Measurements from ENCODE around the gene RECQL. TPM values are rescaled to one million over a fixed set of nuclear protein-coding genes. Genes with fewer than 3 reads are reported as not detected.

The RECQL gene
- polyA plus RNA-seq, 1 donor (not counting 4 experiments of a cell fraction or from before 2014, with no cell fraction given): 41.9 TPM

- Histone ChIP-seq H3K79me2 (ENCODE audit: control insufficient read depth, insufficient read depth, low read length) (peaks cover 27% of the 10 kb centered on the region), H2AFZ (ENCODE audit: control insufficient read depth, low read length) (no peak overlapping the region), H3K9me1 (ENCODE audit: control insufficient read depth, extremely low read depth, insufficient read depth, low read length) (no peaks in the 10 kb centered on the region), H3K9ac (ENCODE audit: control insufficient read depth, extremely low read depth, insufficient read depth, low read length) (no peak overlapping the region), H3K27me3 (ENCODE audit: control insufficient read depth, extremely low read depth, insufficient read depth, low read length) (no peaks in the 10 kb centered on the region), H3K27ac (ENCODE audit: control insufficient read depth, insufficient read depth, low read length) (no peak overlapping the region), H4K20me1 (ENCODE audit: control insufficient read depth, extremely low read depth, insufficient read depth, low read length) (no peaks in the 10 kb centered on the region), H3K4me2 (ENCODE audit: control insufficient read depth, extremely low read depth, insufficient read depth, low read depth, low read length) (no peak overlapping the region), H3K4me3 (ENCODE audit: control insufficient read depth in 2 of 3, extremely low read depth in 1 of 3, insufficient read depth in 2 of 3, low read depth in 1 of 3, low read length in 3 of 3) (no peak overlapping the region), H3K4me1 (ENCODE audit: control insufficient read depth, extremely low read depth, insufficient read depth, low read length) (no peaks in the 10 kb centered on the region), H3K36me3 (ENCODE audit: control insufficient read depth in 2 of 2, extremely low read depth in 1 of 2, insufficient read depth in 2 of 2, low read length in 2 of 2) (peaks cover 2 to 4% of the 10 kb centered on the region in 2 experiments), H3K9me3 (ENCODE audit: control insufficient read depth, low read depth, low read length) (no peaks in the 10 kb centered on the region)
- dilution Hi-C loops (cut with MboI; ENCODE audit: extremely low pct_ligation_motif_present, low sequenced_read_pairs): no loop called here
- TF ChIP-seq, protein P1, sequence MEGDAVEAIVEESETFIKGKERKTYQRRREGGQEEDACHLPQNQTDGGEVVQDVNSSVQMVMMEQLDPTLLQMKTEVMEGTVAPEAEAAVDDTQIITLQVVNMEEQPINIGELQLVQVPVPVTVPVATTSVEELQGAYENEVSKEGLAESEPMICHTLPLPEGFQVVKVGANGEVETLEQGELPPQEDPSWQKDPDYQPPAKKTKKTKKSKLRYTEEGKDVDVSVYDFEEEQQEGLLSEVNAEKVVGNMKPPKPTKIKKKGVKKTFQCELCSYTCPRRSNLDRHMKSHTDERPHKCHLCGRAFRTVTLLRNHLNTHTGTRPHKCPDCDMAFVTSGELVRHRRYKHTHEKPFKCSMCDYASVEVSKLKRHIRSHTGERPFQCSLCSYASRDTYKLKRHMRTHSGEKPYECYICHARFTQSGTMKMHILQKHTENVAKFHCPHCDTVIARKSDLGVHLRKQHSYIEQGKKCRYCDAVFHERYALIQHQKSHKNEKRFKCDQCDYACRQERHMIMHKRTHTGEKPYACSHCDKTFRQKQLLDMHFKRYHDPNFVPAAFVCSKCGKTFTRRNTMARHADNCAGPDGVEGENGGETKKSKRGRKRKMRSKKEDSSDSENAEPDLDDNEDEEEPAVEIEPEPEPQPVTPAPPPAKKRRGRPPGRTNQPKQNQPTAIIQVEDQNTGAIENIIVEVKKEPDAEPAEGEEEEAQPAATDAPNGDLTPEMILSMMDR (optimal IDR thresholded peaks at IDR 0.05 in 1 of 3, IDR thresholded peaks at IDR 0.05 in 1 of 3, conservative IDR thresholded peaks at IDR 0.05 in 1 of 3; ENCODE audit: extremely low read depth in 1 of 3, insufficient read depth in 2 of 3, low read length in 3 of 3): no peak
- TF ChIP-seq EZH2 (IDR thresholded peaks at IDR 0.05; ENCODE audit: low read length): no peak
- FAIRE-seq (no peak), DNase-seq (ENCODE audit: low read depth, low spot score) (no peak)
Measured at GRCh38 chr12:21444193-21445146, 57.0 kb downstream of the RECQL start.

- Histone ChIP-seq H3K4me1 (ENCODE audit: control insufficient read depth, extremely low read depth, insufficient read depth, low read length) (peaks cover 4% of the 10 kb centered on the region), H3K27me3 (ENCODE audit: control insufficient read depth, extremely low read depth, insufficient read depth, low read length) (no peaks in the 10 kb centered on the region), H3K27ac (ENCODE audit: control insufficient read depth, insufficient read depth, low read length) (no peak overlapping the region), H3K4me3 (ENCODE audit: control insufficient read depth in 2 of 3, extremely low read depth in 1 of 3, insufficient read depth in 2 of 3, low read depth in 1 of 3, low read length in 3 of 3) (no peak overlapping the region), H4K20me1 (ENCODE audit: control insufficient read depth, extremely low read depth, insufficient read depth, low read length) (no peaks in the 10 kb centered on the region), H3K9ac (ENCODE audit: control insufficient read depth, extremely low read depth, insufficient read depth, low read length) (no peak overlapping the region), H3K36me3 (ENCODE audit: control insufficient read depth in 2 of 2, extremely low read depth in 1 of 2, insufficient read depth in 2 of 2, low read length in 2 of 2) (peaks cover 2 to 4% of the 10 kb centered on the region in 2 experiments), H3K4me2 (ENCODE audit: control insufficient read depth, extremely low read depth, insufficient read depth, low read depth, low read length) (peak overlapping the region; percentile 86), H2AFZ (ENCODE audit: control insufficient read depth, low read length) (no peak overlapping the region), H3K9me3 (ENCODE audit: control insufficient read depth, low read depth, low read length) (no peaks in the 10 kb centered on the region), H3K9me1 (ENCODE audit: control insufficient read depth, extremely low read depth, insufficient read depth, low read length) (no peaks in the 10 kb centered on the region), H3K79me2 (ENCODE audit: control insufficient read depth, insufficient read depth, low read length) (peaks cover 45% of the 10 kb centered on the region)
- DNase-seq (ENCODE audit: low read depth, low spot score) (no peak), FAIRE-seq (no peak)
- dilution Hi-C loops (cut with MboI; ENCODE audit: extremely low pct_ligation_motif_present, low sequenced_read_pairs): no loop called here
- TF ChIP-seq EZH2 (IDR thresholded peaks at IDR 0.05; ENCODE audit: low read length): no peak
- TF ChIP-seq, protein P1 (optimal IDR thresholded peaks at IDR 0.05 in 1 of 3, IDR thresholded peaks at IDR 0.05 in 1 of 3, conservative IDR thresholded peaks at IDR 0.05 in 1 of 3; ENCODE audit: extremely low read depth in 1 of 3, insufficient read depth in 2 of 3, low read length in 3 of 3): no peak
Measured at GRCh38 chr12:21439347-21439746, 62.1 kb downstream of the RECQL start.

All from keratinocyte (primary cell).